PC-3 (cell line): ENCODE measurements around the gene ABCG1. TPM values are rescaled to one million over a fixed set of nuclear protein-coding genes. Genes with fewer than 3 reads are reported as not detected.

Experiments used
- ATAC-seq: fragments of 200-7000 bp; cut with Tn5 transposase; 2 replicates; pipeline ENCODE4 v1.9.1; 2020; ENCODE audit warnings: mild to moderate bottlenecking, moderate library complexity
- BruUV-seq: library from RNA; stranded (reverse); fragments of 400-500 nt; replicated peaks from 2 replicates; lab custom pipeline; 2021; lab: Mats Ljungman, UMichigan
- CTCF ChIA-PET: fragments of 300-600 bp; sonication (Branson Sonifier 250); formaldehyde crosslinking; loops from one replicate; lab custom pipeline; 2022; ENCODE audit warnings: antibody characterized with exemption; lab: Charles Lee
- POLR2A ChIA-PET: fragments of 300-600 bp; sonication (Branson Sonifier 250); formaldehyde crosslinking; loops from one replicate; lab custom pipeline; 2022; ENCODE audit warnings: antibody characterized with exemption; ENCODE audit not compliant: unreplicated experiment; lab: Charles Lee
- DNase-seq: peaks from one replicate; pipeline ENCODE4 v3.0.0-alpha.2; 2015
- H2AFZ ChIP-seq: fragments of 300-600 bp; sonication (generic); 2 replicates; pipeline ENCODE4 v1.6.0; 2016; ENCODE audit warnings: antibody characterized with exemption, low read length
- H3F3A ChIP-seq: fragments of 300-600 bp; sonication (generic); one replicate; pipeline ENCODE4 v1.6.0; 2017; ENCODE audit warnings: antibody characterized with exemption, low read length, control low read depth, mild to moderate bottlenecking; ENCODE audit not compliant: unreplicated experiment
- H3K27ac ChIP-seq: fragments of 300-600 bp; sonication (generic); 2 replicates; pipeline ENCODE4 v1.5.1; 2016; ENCODE audit warnings: mild to moderate bottlenecking, low read length
- H3K27me3 ChIP-seq: fragments of 300-600 bp; sonication (generic); 2 replicates; pipeline ENCODE4 v1.6.1; 2016; ENCODE audit warnings: low read length, mixed read lengths
- H3K36me3 ChIP-seq: fragments of 300-600 bp; sonication (generic); 2 replicates; pipeline ENCODE4 v1.6.1; 2016; ENCODE audit warnings: low read depth, mixed run types, low read length, mixed read lengths
- H3K4me1 ChIP-seq: fragments of 300-600 bp; sonication (generic); 2 replicates; pipeline ENCODE4 v1.5.1; 2016; ENCODE audit warnings: low read length; ENCODE audit not compliant: insufficient read depth
- H3K4me2 ChIP-seq: fragments of 300-600 bp; sonication (generic); 2 replicates; pipeline ENCODE4 v1.6.0; 2016; ENCODE audit warnings: low read length
- H3K4me3 ChIP-seq: fragments of 300-600 bp; sonication (generic); 2 replicates; pipeline ENCODE4 v1.5.1; 2016; ENCODE audit warnings: mild to moderate bottlenecking, low read length, mixed read lengths
- H3K79me2 ChIP-seq: fragments of 300-600 bp; sonication (generic); 2 replicates; pipeline ENCODE4 v1.6.1; 2017; ENCODE audit warnings: low read length, mixed read lengths
- H3K9ac ChIP-seq: fragments of 300-600 bp; sonication (generic); 2 replicates; pipeline ENCODE4 v1.6.0; 2016; ENCODE audit warnings: mild to moderate bottlenecking, low read length
- H3K9me2 ChIP-seq: fragments of 300-600 bp; sonication (generic); replicated peaks from 2 replicates; pipeline ENCODE4 v1.6.1; 2016; ENCODE audit warnings: mixed run types, low read length, mixed read lengths
- H3K9me3 ChIP-seq: fragments of 300-600 bp; sonication (generic); 2 replicates; pipeline ENCODE4 v1.6.1; 2016; ENCODE audit warnings: low read length, mixed read lengths
- H4K20me1 ChIP-seq: fragments of 300-600 bp; sonication (generic); 2 replicates; pipeline ENCODE4 v1.6.1; 2016; ENCODE audit warnings: low read length, mixed read lengths
- EZH2 ChIP-seq: fragments of 300-600 bp; sonication (generic); IDR thresholded peaks from one replicate; pipeline ENCODE4 v1.6.1; 2017; ENCODE audit warnings: antibody characterized with exemption, mild to moderate bottlenecking, low read length; ENCODE audit not compliant: unreplicated experiment
- EZH2phosphoT487 ChIP-seq: fragments of 300-600 bp; sonication (generic); IDR thresholded peaks from 2 replicates; pipeline ENCODE4 v1.6.1; 2018; ENCODE audit warnings: mild to moderate bottlenecking, antibody characterized with exemption, low read length, borderline replicate concordance
- intact Hi-C: fragments of 100-400 bp; cut with micrococcal nuclease; formaldehyde crosslinking; loops from 2 replicates; pipeline ENCODE4 v1.9.0; 2023
- total RNA-seq: library from RNA; depleted of rRNA; stranded (reverse); fragments of >200 nt; gene quantifications from 2 replicates; pipeline ENCODE4 v1.2.3, GENCODE V29; 2014
- TF ChIP-seq, protein P1 (sequence below): fragments of 300-600 bp; sonication (generic); conservative IDR thresholded peaks from 2 replicates; pipeline ENCODE4 v1.5.1; 2017; ENCODE audit warnings: antibody characterized with exemption, low read depth, mild to moderate bottlenecking, low read length

The ABCG1 gene
- total RNA-seq, 1 experiment from 2014 or later: 0.66 TPM

DNA sequence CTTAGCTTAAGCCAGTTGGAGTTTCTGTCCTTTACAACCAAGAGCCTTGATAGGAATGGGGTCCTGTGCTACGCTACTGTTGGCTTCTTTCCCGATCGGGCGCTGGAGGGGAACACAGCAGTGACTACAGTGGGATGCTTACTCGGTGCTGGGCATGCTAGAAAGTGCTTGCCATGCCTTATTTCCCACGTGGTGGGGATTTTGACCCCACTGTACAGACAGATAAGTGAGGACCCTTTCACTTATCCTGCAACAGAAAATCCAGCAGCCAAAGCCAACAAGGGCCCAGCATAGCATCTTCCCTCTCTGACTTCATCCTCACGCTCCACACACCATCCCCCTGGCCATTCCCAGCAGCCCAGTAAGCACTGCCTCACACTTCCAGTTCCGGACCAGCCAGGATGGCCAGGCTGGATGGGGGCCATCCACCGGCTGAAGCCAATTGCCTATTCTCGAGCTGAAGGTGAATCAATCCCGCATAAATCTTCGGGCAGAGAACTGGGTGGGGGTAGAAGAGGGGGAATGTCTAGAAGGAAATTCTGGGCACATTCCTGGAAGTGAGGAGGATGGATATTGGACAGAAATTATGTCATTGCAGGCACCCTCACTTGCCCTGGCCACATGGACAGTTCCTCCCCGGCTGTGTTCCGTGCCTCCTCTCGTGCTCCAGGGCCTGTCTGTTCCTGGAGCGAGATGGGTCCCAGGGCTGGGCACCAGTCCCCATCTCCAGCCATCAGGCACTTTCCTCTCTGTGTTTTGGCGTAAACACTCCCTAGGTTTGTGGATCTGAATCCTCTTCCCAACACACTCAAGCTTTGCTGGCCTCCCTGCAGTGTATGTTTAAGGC lies 2.0 kb upstream of the ABCG1 start:
- Histone ChIP-seq H3K4me1 (peaks cover 2% of the 10 kb centered on the region; the same call in 1 of the 2 replicates), H3K27ac (no peak overlapping the region), H3K4me2 (no peak overlapping the region), H4K20me1 (no peaks in the 10 kb centered on the region), H3F3A (no peaks in the 10 kb centered on the region), H3K9me2 (no peaks in the 10 kb centered on the region), H3K27me3 (no peaks in the 10 kb centered on the region), H3K4me3 (no peak overlapping the region), H3K79me2 (no peaks in the 10 kb centered on the region), H3K9ac (no peak overlapping the region), H3K9me3 (no peaks in the 10 kb centered on the region), H2AFZ (no peak overlapping the region), H3K36me3 (no peaks in the 10 kb centered on the region)
- TF ChIP-seq, protein P1, sequence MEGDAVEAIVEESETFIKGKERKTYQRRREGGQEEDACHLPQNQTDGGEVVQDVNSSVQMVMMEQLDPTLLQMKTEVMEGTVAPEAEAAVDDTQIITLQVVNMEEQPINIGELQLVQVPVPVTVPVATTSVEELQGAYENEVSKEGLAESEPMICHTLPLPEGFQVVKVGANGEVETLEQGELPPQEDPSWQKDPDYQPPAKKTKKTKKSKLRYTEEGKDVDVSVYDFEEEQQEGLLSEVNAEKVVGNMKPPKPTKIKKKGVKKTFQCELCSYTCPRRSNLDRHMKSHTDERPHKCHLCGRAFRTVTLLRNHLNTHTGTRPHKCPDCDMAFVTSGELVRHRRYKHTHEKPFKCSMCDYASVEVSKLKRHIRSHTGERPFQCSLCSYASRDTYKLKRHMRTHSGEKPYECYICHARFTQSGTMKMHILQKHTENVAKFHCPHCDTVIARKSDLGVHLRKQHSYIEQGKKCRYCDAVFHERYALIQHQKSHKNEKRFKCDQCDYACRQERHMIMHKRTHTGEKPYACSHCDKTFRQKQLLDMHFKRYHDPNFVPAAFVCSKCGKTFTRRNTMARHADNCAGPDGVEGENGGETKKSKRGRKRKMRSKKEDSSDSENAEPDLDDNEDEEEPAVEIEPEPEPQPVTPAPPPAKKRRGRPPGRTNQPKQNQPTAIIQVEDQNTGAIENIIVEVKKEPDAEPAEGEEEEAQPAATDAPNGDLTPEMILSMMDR: no peak
- TF ChIP-seq EZH2phosphoT487 (no peak), EZH2 (no peak)
- no TSS peak for BruUV-seq
- intact Hi-C loops: no loop called here
- POLR2A ChIA-PET: no interaction called here
- no peak for ATAC-seq
- CTCF ChIA-PET: interaction anchor here (0.7 kb wide), 1 partner anchor 97 kb away, joined by 4 read pairs; no protein-coding TSS in a partner anchor
- no peak for DNase-seq

DNA sequence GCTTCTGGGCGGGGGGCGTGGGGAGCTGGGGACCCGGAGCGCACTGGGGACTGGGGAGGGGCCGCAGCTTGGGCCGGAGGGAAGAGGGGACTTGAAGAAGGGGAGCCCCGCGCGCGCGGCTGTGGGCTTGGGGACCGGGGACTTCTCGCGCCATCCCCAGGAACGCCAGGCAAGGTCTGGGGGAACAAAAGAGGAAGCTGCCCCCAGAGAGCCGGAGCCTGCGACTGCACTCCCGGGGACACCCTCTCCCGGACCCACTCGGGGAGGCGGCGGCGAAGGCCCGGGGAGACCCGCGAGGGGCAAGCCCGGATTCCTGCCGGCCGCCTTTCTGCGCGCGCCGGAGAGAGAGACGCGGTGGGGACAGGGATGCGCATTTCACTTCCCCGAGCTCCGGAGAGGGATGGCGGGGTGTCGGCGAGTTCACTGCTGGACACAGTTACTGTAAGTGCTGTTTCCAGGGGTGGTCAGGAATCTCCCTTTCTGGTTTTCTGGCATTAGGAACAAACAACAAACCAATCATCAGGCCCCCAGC lies 732 bp downstream of the ABCG1 start:
- H2AFZ ChIP-seq: peak overlapping the region; percentile 75
- no peaks in the 10 kb centered on the region for H3K27me3 ChIP-seq
- ChIA-PET CTCF (interaction anchor here (0.9 to 1.1 kb wide), 2 partner anchors 13 to 39 kb away, joined by 5 to 6 read pairs; no protein-coding TSS in a partner anchor), POLR2A (interaction anchor here (0.6 to 0.9 kb wide), 6 partner anchors 14 to 467 kb away, joined by 3 to 10 read pairs (median 5); partner anchors contain the start of gene ZBTB21)
- DNase-seq (no peak), ATAC-seq (peak; percentile 51)
- H3K4me2 ChIP-seq: peak overlapping the region; percentile 80
- no peaks in the 10 kb centered on the region for H4K20me1 ChIP-seq
- H3K9me3 ChIP-seq: no peaks in the 10 kb centered on the region
- peaks cover 2% of the 10 kb centered on the region; the same call in 1 of the 2 replicates for H3K4me1 ChIP-seq
- no peaks in the 10 kb centered on the region for H3F3A ChIP-seq
- H3K9ac ChIP-seq: 0 out of 2 replicates have a peak overlapping the region, but pooled peaks have one; percentile 11
- no peaks in the 10 kb centered on the region for H3K9me2 ChIP-seq
- no peak overlapping the region for H3K27ac ChIP-seq
- intact Hi-C loops: no loop called here
- no peaks in the 10 kb centered on the region for H3K79me2 ChIP-seq
- peak overlapping the region; percentile 66 for H3K4me3 ChIP-seq
- TF ChIP-seq EZH2 (no peak), EZH2phosphoT487 (no peak)
- TF ChIP-seq, protein P1: no peak
- BruUV-seq: TSS peak; percentile 96
- no peaks in the 10 kb centered on the region for H3K36me3 ChIP-seq
